LNCaP clone FGC (cell line): ENCODE results near the gene CREB5.

Experiments
- DNase-seq: peaks from one replicate; pipeline ENCODE4 v3.0.0-alpha.2; 2011; ENCODE audit warnings: low read depth
- H3K4me3 ChIP-seq: 2 replicates; pipeline ENCODE4 v1.5.1; 2011; ENCODE audit warnings: mild to moderate bottlenecking, low read depth, low read length, control low read depth
- CTCF ChIP-seq: IDR thresholded peaks from 2 replicates; pipeline ENCODE4 v1.5.1; 2012; ENCODE audit warnings: mild to moderate bottlenecking; ENCODE audit not compliant: control insufficient read depth, insufficient read depth; ENCODE audit errors: extremely low read depth

CREB5 gene

GRCh38 chr7:28674359-28674782, 262.1 kb downstream of the CREB5 start:
- TF ChIP-seq CTCF: no peak
- DNase-seq: no peak
- no peak overlapping the region for H3K4me3 ChIP-seq

DNA sequence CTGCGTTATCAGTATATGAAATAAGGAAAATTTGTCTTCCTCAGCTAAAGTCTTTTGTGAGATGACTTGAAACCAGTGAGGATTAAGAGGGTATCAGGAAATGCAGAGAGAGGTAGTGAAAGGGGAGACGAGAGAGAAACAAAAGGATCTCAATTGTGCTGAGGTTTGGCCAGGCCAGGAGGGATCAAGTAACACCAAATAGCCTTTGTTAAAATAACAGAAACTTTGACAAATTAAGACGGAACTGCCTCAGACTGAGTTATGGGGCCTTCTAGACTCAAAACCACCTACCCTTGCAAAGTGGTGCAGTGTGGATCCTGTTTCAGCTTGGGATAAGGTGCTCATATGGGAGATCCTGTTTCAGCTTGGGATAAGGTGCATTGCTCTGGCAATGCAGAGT, 263.1 kb downstream of the CREB5 start:
- no peak overlapping the region for H3K4me3 ChIP-seq
- no peak for TF ChIP-seq CTCF
- DNase-seq: no peak

DNA sequence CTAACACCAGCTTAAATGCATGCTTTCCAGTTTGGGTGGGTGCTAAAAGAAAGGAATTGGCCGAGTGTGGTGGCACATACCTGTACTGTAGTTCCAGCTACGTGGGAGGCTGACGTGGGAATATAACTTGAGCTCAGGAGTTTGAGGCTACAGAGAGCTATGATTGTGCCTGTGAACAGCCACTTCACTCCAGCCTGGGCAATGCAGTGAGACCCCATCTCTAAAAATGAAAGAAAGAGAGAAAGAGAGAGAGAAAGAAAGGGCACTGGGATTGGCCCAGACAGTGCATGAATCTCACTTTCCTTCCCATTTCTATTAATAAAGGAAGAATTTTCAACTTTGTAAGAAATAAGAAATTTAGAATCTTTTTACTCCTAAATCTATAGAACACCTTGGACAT, 265.4 kb downstream of the CREB5 start:
- TF ChIP-seq CTCF: no peak

DNA sequence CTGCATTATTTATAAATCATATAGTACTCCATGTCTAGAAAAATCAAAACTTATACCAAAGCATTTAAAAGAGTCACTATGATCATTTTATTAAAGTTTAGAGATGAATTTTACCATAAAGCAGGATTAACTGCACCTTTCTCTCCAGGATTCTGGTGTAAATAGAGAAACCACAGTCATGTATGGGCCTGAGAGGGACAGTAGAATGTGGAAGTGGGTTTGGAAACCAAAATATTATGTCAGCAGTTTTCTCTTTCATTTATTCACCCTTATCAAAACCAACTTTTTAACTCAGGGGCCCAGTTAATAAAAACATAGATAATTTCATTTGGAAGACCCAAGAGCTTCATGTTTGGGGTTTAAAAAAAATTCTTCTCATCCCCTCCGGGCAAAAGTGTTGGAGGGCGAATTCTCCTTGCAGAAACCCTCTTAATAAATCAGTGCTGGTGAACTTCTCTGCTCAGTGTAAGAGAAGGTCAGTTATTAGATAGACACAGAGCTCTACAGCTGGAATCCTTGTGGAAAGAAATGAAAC, 266.2 kb downstream of the CREB5 start:
- no peak for TF ChIP-seq CTCF
- H3K4me3 ChIP-seq: no peak overlapping the region
- DNase-seq: no peak

More for the DNA sequence above, 265.4 kb downstream of the CREB5 start:
- no peak for DNase-seq
- H3K4me3 ChIP-seq: no peak overlapping the region

DNA sequence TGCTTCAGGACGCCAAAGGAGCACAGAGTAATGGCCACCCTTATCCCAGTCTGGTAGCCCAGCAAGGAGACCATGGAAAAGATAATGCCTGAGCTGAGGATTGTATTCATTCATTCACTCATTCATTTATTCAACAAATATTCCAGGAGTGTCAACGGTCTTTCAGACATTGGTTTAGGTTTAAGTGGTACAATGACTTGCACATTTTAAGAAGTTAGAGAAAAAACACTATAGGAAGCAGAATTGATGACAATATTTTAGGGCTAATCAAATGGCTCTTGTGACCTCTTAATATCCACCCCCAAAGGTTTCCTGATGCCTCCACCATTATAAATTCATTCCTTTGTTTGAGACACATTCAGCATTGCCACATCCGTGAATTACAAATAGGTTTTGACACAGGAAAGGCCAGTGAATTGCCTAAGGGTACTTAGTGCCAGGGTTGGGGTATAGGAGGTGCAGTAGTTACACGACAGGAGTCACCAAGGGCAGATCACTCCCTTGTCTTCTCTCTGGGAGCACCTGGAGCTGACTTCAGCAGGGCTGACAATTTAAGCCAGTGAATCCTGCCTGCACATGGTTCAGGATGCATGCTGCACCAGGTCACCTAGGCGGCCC, 269.5 kb downstream of the CREB5 start:
- no peak overlapping the region for H3K4me3 ChIP-seq
- no peak for TF ChIP-seq CTCF

DNA sequence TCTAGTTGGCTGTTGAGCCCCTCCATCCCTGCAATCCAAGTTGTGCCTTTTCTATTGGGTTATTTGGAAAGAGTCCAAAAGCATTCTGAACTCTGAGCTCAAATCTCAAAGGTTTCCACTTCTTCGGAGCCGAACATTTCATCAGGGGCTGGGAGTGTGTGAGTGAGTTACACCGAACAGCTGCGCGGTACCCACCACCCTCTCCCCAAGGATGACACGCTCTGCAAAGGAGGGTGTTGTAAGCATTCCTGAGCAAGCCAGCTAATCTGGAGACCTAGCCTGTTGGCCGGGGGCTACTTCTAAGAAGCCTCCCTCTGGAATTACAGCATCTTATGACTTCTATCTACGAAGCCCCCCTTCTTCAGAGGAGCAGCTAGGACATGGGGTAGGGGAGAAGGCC, 270.5 kb downstream of the CREB5 start:
- no peak overlapping the region for H3K4me3 ChIP-seq
- DNase-seq: no peak
- no peak for TF ChIP-seq CTCF

More for the DNA sequence above, 269.5 kb downstream of the CREB5 start:
- no peak for DNase-seq
